Astrocyte of the cerebellum (primary cell): Measurements from ENCODE around the gene LRRC4C.

Experiments
- DNase-seq: peaks from one replicate; pipeline ENCODE4 v3.0.0-alpha.2; 2011; ENCODE audit warnings: low read depth
- H3K4me3 ChIP-seq: 2 replicates; pipeline ENCODE4 v1.5.1; 2011; ENCODE audit warnings: mild to moderate bottlenecking, low read depth, low read length, moderate library complexity
- CTCF ChIP-seq: IDR thresholded peaks from 2 replicates; pipeline ENCODE4 v1.5.1; 2012; ENCODE audit warnings: low read length, low read depth, moderate library complexity, mild to moderate bottlenecking; ENCODE audit errors: missing control alignments
- in situ Hi-C: cut with HindIII; loops from 2 replicates; pipeline ENCODE4 v1.10.0; 2017; ENCODE audit warnings: low sequenced_read_pairs

Gene LRRC4C

DNA sequence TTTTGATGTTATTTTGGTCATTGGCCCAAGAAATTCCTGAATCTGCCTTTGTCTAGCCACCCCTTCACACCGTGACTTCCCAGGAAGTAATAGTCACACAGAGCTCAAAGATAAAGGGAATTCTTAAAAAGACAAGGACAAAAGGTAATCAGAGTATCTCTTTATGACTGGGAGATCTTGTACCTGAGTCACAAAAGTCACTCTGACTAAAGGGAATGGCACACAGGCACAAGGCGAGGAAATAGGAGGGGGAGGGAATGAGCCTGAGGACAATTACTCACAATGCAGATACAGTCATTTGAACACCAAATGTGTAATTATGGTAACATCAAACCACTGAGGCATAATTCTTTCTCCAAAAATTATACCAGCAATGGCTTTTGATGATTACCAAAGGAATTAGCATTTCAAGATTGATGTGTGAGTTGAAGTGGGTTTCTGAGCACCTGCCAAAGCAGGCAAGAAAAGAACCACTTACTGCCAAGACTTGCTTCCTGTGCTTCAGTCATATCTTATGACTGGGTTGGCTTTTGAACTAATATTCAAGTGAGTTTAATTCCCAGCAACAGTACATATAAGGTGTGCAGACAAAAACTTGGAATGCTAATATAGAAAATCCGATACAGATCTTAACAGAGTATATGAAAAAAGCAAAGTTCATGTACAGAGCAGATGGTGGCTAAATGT is 856.4 kb downstream of the LRRC4C start:
- no peak overlapping the region for H3K4me3 ChIP-seq
- in situ Hi-C loops, result no loop called here
- no peak for TF ChIP-seq CTCF
- DNase-seq, result no peak

DNA sequence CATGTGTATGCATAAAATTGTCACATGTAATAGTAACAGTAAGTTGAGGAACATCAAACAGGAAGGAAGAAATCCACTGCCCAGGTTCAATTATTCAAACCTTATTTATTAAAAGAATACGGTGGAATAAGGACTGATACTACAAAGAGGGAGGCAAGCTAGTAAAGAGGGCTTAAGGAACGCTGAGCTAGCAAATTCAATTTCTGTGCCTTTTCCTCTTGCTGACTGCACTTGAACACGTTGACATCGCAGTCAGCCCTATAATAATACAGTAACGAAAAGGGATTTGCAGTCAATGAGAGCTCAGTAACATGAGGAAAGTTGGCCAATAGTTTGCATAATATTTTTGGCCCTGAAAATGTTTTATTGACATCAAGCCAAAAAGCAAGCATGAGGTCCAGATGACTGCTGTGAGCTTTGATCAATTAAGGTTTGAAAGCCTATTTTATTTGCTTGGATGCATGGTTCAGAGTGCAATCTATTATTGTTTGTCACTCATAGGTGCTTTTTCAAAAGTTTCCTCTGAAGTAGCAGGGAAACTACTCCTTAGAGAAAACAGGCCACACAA is 861.8 kb downstream of the LRRC4C start:
- in situ Hi-C loops, result no loop called here

GRCh38 chr11:40573254-40573891 is 886.1 kb downstream of the LRRC4C start:
- no peak for DNase-seq
- in situ Hi-C loops, result no loop called here
- H3K4me3 ChIP-seq, result no peak overlapping the region
- no peak for TF ChIP-seq CTCF

More for the DNA sequence above, 861.8 kb downstream of the LRRC4C start:
- no peak for TF ChIP-seq CTCF
- DNase-seq, result no peak
- H3K4me3 ChIP-seq, result no peak overlapping the region

- H3K4me3 ChIP-seq, result no peak overlapping the region
- in situ Hi-C loops, result no loop called here
- TF ChIP-seq CTCF, result no peak
- DNase-seq, result no peak
Measured at GRCh38 chr11:40569947-40570531, 889.4 kb downstream of the LRRC4C start.

GRCh38 chr11:40567392-40567791 is 892.1 kb downstream of the LRRC4C start:
- no peak overlapping the region for H3K4me3 ChIP-seq
- TF ChIP-seq CTCF, result no peak
- no peak for DNase-seq
- in situ Hi-C loops, result no loop called here

DNA sequence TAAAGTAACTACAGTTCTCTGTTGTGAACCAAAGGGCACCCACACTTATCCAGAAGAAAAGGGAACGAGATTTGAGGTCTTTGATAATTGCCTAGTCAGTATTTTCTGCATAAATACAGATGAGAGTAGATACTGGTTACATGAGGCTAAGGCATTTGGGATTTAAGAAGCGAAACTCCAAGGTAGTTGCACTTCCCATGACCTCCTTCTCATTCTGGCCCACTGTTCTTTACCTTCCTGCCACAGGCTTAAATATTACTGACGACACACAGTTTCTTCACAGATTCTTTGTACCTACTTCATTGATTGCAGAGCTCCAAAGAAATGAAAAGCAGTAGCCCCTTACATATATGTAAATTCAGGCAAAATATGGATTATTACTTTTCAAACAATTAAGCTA is 915.3 kb downstream of the LRRC4C start:
- H3K4me3 ChIP-seq, result no peak overlapping the region
- no peak for TF ChIP-seq CTCF
- DNase-seq, result no peak
- in situ Hi-C loops, result no loop called here
